K562 (cell line): ENCODE results near the gene SOST.

Experiments used
- CBX8 ChIP-seq: fragments of 200-600 bp; sonication (generic); IDR thresholded peaks from 2 replicates; pipeline ENCODE4 v1.6.1; 2012; ENCODE audit warnings: borderline replicate concordance, mixed run types, low read depth, mild to moderate bottlenecking, moderate library complexity, mixed read lengths, low read length, control low read depth, inconsistent platforms; ENCODE audit not compliant: poor library complexity, severe bottlenecking; ENCODE audit errors: extremely low read depth
- HDAC2 ChIP-seq: fragments of 450-650 bp; IDR thresholded peaks from 2 replicates; pipeline ENCODE4 v1.6.1; 2016; ENCODE audit warnings: mild to moderate bottlenecking
- KDM5B ChIP-seq: fragments of 200-600 bp; sonication (generic); IDR thresholded peaks from 2 replicates; pipeline ENCODE4 v1.6.1; 2012; ENCODE audit warnings: low read depth, mild to moderate bottlenecking, moderate library complexity, low read length, control low read depth, inconsistent platforms; ENCODE audit not compliant: insufficient replicate concordance
- MCM7 ChIP-seq, 2 experiments: fragments of 450-650 bp; IDR thresholded peaks; 2 replicates each; pipeline ENCODE4 v1.6.1; 2016 to 2018
- POLR2AphosphoS5 ChIP-seq: IDR thresholded peaks from 2 replicates; pipeline ENCODE4 v1.6.1; 2011; ENCODE audit warnings: mild to moderate bottlenecking, low read depth, low read length, moderate library complexity; ENCODE audit not compliant: control insufficient read depth, insufficient read depth
- RFX1 ChIP-seq: fragments of 450-650 bp; IDR thresholded peaks from 2 replicates; pipeline ENCODE4 v1.6.1; 2016; ENCODE audit warnings: mild to moderate bottlenecking, moderate library complexity
- SAP30 ChIP-seq: fragments of 200-600 bp; sonication (generic); IDR thresholded peaks from 2 replicates; pipeline ENCODE4 v1.6.1; 2012; ENCODE audit warnings: borderline replicate concordance, low read depth, mild to moderate bottlenecking, moderate library complexity, low read length, control low read depth, inconsistent platforms; ENCODE audit not compliant: insufficient read depth, poor library complexity, severe bottlenecking
- SIN3A ChIP-seq, 2 experiments: fragments of 150-350 bp in 1 of 2; IDR thresholded peaks; 2 replicates each; pipeline ENCODE4 v1.6.1; 2011 to 2016; ENCODE audit warnings: borderline replicate concordance in 2 of 2, low read depth in 2 of 2, low read length in 2 of 2, mild to moderate bottlenecking in 2 of 2, moderate library complexity in 2 of 2; ENCODE audit not compliant: control insufficient read depth in 1 of 2
- TAF9B ChIP-seq: fragments of 450-650 bp; IDR thresholded peaks from 2 replicates; pipeline ENCODE4 v1.6.1; 2018; ENCODE audit warnings: mild to moderate bottlenecking; ENCODE audit not compliant: partially characterized antibody
- ZNF589 ChIP-seq: fragments of 200-800 bp; sonication (Bioruptor generic); IDR thresholded peaks from 2 replicates; pipeline ENCODE4 v1.6.1; 2016; ENCODE audit warnings: low read depth, missing genetic modification characterization, missing compliant biosample characterization
- TF ChIP-seq, protein P1 (sequence below): fragments of 250-450 bp; sonication (Bioruptor Pico); IDR thresholded peaks from 2 replicates; pipeline ENCODE4 v1.4.0; 2020; ENCODE audit warnings: mild to moderate bottlenecking, moderate library complexity
- TF ChIP-seq, protein P2 (sequence below), 3 experiments: IDR thresholded peaks in 2 of 3; conservative IDR thresholded peaks in 1 of 3; 2 replicates each; pipeline ENCODE4 v1.5.1; 2011 to 2012; ENCODE audit warnings: low read length in 3 of 3, mild to moderate bottlenecking in 3 of 3, control low read depth in 2 of 3, improper control_type of control experiment in 1 of 3, inconsistent platforms in 1 of 3, low read depth in 1 of 3, mixed read lengths in 1 of 3, moderate library complexity in 1 of 3; ENCODE audit not compliant: insufficient read depth in 2 of 3

DNA sequence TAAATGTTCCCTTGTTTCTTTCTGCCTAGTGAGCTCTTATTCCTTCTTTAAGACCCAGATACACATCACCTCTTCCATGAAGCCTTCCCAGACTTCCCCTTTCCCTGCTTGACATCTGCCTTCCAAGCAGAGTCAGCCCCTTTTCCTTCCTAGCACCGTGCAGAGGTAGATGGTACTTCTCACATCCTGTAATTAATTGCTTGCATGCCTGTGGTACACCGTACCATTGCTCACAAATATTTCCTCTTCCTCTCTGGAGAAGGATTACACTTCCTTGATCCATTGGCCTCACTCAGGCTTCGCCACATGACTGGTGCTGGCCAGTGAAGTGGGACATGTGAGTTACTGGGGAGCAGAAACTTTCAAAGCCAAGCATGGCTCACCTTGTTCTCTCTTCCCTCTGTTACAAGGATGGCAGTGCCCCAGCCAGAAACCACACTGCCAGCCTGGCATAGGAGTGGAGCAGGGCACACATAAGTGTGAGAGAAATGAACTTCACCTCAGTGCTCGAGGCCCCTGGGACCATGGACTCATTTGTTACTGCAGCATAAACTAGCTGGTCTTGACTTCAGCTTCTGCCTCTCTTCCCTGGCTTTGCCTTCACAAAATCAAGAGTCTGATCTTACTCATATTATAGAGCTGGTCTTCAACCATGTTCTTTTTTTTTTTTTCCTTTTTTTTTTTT, 44.0 kb downstream of the SOST start:
- TF ChIP-seq, protein P1, sequence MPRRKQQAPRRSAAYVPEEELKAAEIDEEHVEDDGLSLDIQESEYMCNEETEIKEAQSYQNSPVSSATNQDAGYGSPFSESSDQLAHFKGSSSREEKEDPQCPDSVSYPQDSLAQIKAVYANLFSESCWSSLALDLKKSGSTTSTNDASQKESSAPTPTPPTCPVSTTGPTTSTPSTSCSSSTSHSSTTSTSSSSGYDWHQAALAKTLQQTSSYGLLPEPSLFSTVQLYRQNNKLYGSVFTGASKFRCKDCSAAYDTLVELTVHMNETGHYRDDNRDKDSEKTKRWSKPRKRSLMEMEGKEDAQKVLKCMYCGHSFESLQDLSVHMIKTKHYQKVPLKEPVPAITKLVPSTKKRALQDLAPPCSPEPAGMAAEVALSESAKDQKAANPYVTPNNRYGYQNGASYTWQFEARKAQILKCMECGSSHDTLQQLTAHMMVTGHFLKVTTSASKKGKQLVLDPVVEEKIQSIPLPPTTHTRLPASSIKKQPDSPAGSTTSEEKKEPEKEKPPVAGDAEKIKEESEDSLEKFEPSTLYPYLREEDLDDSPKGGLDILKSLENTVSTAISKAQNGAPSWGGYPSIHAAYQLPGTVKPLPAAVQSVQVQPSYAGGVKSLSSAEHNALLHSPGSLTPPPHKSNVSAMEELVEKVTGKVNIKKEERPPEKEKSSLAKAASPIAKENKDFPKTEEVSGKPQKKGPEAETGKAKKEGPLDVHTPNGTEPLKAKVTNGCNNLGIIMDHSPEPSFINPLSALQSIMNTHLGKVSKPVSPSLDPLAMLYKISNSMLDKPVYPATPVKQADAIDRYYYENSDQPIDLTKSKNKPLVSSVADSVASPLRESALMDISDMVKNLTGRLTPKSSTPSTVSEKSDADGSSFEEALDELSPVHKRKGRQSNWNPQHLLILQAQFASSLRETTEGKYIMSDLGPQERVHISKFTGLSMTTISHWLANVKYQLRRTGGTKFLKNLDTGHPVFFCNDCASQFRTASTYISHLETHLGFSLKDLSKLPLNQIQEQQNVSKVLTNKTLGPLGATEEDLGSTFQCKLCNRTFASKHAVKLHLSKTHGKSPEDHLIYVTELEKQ, result no peak
- TF ChIP-seq CBX8, result no peak
- no peak for TF ChIP-seq SIN3A (IDR thresholded peaks at IDR 0.05; ENCODE audit: borderline replicate concordance in 2 of 2, control insufficient read depth in 1 of 2, low read depth in 2 of 2, low read length in 2 of 2)
- no peak for TF ChIP-seq SAP30
- TF ChIP-seq TAF9B, result no peak
- TF ChIP-seq, protein P2, sequence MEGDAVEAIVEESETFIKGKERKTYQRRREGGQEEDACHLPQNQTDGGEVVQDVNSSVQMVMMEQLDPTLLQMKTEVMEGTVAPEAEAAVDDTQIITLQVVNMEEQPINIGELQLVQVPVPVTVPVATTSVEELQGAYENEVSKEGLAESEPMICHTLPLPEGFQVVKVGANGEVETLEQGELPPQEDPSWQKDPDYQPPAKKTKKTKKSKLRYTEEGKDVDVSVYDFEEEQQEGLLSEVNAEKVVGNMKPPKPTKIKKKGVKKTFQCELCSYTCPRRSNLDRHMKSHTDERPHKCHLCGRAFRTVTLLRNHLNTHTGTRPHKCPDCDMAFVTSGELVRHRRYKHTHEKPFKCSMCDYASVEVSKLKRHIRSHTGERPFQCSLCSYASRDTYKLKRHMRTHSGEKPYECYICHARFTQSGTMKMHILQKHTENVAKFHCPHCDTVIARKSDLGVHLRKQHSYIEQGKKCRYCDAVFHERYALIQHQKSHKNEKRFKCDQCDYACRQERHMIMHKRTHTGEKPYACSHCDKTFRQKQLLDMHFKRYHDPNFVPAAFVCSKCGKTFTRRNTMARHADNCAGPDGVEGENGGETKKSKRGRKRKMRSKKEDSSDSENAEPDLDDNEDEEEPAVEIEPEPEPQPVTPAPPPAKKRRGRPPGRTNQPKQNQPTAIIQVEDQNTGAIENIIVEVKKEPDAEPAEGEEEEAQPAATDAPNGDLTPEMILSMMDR (IDR thresholded peaks at IDR 0.05 in 2 of 3, conservative IDR thresholded peaks at IDR 0.05 in 1 of 3; ENCODE audit: insufficient read depth in 2 of 3, low read depth in 1 of 3, low read length in 3 of 3), result no peak
- no peak for TF ChIP-seq MCM7 (IDR thresholded peaks at IDR 0.05)
- no peak for TF ChIP-seq RFX1
- no peak for TF ChIP-seq KDM5B
- no peak for TF ChIP-seq HDAC2
- TF ChIP-seq POLR2AphosphoS5, result no peak
- TF ChIP-seq ZNF589 (CRISPR knock-in tag), result no peak
